ENCODE data around the gene NDUFB3. TPM values are rescaled to one million over a fixed set of nuclear protein-coding genes. Genes with fewer than 3 reads are reported as not detected.
A peak's percentile ranks its signal among the peaks of the same experiment; 100 is the strongest.

Gene NDUFB3
- total RNA-seq, 1 donor from 2014 or later = 29.4 TPM

DNA sequence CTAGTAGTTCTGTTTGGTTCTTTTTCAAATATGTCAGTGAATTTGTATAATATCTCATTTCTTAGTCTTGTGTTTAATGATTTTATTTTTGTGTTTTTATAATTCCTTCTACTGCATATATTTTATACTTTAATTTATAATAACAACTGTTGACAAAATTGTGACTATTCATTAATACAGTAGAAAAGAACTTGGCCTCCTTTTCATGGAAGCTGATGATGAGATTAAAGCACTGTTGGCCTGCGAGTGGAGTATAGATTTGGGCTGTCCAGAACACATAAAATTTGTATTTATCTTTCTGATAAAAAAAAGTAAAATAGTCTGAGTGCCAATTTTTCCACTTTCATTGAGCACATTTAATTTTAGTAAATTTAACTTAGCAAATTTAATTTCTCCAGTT is 56.2 kb downstream of the NDUFB3 start:
- DNase-seq (ENCODE audit: low spot score) = no peak

DNA sequence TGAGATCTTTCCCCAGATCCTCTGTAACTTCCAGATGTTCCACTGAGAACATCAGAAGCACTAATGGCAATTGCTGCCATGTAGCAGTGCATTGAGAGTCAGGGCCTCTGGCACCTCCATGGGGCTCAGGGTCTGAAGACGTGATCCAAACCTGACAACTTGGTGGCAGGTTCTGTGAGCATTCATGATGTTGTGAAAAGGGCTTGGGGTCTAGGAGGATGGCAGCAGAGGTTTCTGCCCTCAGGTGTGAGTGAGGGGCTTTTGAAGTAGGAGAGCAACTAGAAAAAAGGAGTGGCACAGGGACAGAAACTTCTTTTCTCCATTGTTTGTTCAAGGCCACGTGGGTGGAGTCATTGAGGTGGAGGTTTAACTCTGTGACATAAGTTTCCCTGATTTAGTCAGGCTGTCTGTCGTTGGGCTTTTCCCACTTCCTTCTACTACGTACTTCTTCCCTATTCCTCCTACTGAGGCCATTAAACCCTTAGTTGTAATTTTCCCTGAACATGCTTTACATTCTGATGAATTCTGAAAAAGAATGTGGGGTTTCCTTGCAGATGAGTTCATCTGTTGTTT is 57.2 kb downstream of the NDUFB3 start:
- peak; percentile 35 for DNase-seq (ENCODE audit: low spot score)

DNA sequence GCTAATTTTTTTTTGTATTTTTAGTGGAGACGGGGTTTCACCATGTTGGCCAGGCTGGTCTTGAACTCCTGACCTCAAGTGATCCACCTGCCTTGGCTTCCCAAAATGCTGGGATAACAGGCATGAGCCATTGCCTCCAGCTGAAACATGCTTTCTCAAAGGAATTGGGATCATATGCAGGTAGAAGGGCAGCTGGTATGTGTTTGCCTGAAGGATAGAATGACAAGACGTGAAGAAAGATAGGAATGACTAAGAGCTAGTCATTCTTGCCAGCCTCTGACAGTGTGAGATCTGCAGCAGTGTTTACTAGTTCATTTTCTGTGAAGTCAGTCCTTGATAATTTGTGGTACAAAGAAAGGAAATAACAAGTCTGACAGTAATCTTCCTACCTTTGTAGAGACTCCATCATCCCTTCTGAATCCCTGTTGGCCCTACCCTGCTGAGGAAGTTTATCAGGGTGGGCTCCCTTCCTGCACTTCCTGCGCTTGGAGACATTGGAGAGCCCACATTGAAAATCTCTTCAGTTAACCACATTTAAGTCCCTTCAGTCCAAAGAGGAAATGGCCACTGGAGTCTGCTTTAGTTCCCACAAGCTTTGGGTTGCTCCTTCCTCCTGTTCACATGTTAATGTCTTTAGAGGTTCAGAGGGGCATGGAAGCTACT is 58.9 kb downstream of the NDUFB3 start:
- peak; percentile 40 for DNase-seq (ENCODE audit: low spot score)

DNA sequence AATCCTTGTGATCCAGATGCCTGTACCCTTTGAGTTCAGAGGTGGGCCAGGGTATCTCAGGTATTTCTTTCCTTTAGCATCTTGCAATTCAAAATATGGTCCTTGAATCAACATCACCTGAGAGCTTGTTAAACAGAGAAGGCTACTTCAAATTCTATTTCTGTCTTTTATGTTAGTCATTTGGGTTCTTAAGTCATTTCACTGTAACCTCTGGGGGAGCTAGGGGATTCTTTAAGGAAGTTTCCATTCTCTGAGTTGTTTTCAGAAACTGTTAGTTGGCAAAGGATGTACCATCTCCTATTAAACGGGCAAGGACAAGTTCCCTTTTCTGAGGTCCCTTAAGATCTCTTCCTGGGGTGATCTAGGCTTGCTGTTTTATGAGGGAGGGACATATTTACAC is 60.7 kb downstream of the NDUFB3 start:
- no peak for DNase-seq (ENCODE audit: low spot score)

Other genes starting within 250 kb of the NDUFB3 start
- 127 TPM for gene CLK1, start 207.3 kb upstream of the NDUFB3 start, total RNA-seq (ENCODE audit: insufficient read depth, low replicate concordance)
- 40.0 TPM for gene PPIL3, start 182.9 kb upstream of the NDUFB3 start, total RNA-seq (ENCODE audit: insufficient read depth, low replicate concordance)
- 29.4 TPM for gene NIF3L1, start 182.6 kb upstream of the NDUFB3 start, total RNA-seq (ENCODE audit: insufficient read depth, low replicate concordance)
- 19.5 TPM for gene ORC2, start 108.3 kb upstream of the NDUFB3 start, total RNA-seq (ENCODE audit: insufficient read depth, low replicate concordance)
- gene HYCC2, start 330 bp upstream of the NDUFB3 start, total RNA-seq (ENCODE audit: insufficient read depth, low replicate concordance) = 29.9 TPM
- 103 TPM for gene CFLAR, start 44.2 kb downstream of the NDUFB3 start, total RNA-seq (ENCODE audit: insufficient read depth, low replicate concordance)
- gene CASP10, start 111.1 kb downstream of the NDUFB3 start, total RNA-seq (ENCODE audit: insufficient read depth, low replicate concordance) = 3.4 TPM
- gene CASP8, start 188.5 kb downstream of the NDUFB3 start, total RNA-seq (ENCODE audit: insufficient read depth, low replicate concordance) = 41.2 TPM

Data from umbilical cord (tissue), 2 donors.